CD14-positive monocyte (primary cell): ENCODE data around the gene GP1BA. TPM values are rescaled to one million over a fixed set of nuclear protein-coding genes. Genes with fewer than 3 reads are reported as not detected.

Source experiments
- DNase-seq, 3 donors: peaks; one replicate each; pipeline ENCODE4 v3.0.0-alpha.2; 2011 to 2022
- H2AFZ ChIP-seq: 2 replicates; pipeline ENCODE4 v1.6.0; 2012; ENCODE audit warnings: mild to moderate bottlenecking, low read depth, low read length, inconsistent platforms; ENCODE audit not compliant: insufficient read depth, poor library complexity, severe bottlenecking
- H3K27ac ChIP-seq, 2 donors: 1 replicate in 1 of 2; 2 replicates in 1 of 2; pipeline ENCODE4 v1.5.1; 2012 to 2013; ENCODE audit warnings: low read length in 2 of 2, control low read depth in 1 of 2, inconsistent platforms in 1 of 2, low read depth in 1 of 2, mild to moderate bottlenecking in 1 of 2
- H3K27me3 ChIP-seq, 2 donors: one replicate each; pipeline versions ENCODE4 v1.6.0 to v1.6.1; 2011 to 2013; ENCODE audit warnings: low read length in 2 of 2; ENCODE audit not compliant: control insufficient read depth in 2 of 2, insufficient read depth in 2 of 2
- H3K36me3 ChIP-seq, 2 donors: replicated peaks in 1 of 2; 1 replicate in 1 of 2; 2 replicates in 1 of 2; pipeline versions ENCODE4 v1.5.1 to v1.6.1; 2012 to 2013; ENCODE audit warnings: low read length in 2 of 2, control low read depth in 1 of 2, inconsistent platforms in 1 of 2, mild to moderate bottlenecking in 1 of 2; ENCODE audit not compliant: insufficient read depth in 2 of 2, control insufficient read depth in 1 of 2
- H3K4me1 ChIP-seq, 2 donors: 1 replicate in 1 of 2; 2 replicates in 1 of 2; pipeline versions ENCODE4 v1.5.1 to v1.6.1; 2012 to 2013; ENCODE audit warnings: low read length in 2 of 2, control low read depth in 1 of 2, inconsistent platforms in 1 of 2, mild to moderate bottlenecking in 1 of 2, moderate library complexity in 1 of 2; ENCODE audit not compliant: insufficient read depth in 2 of 2, control insufficient read depth in 1 of 2
- H3K4me2 ChIP-seq: replicated peaks from 2 replicates; pipeline ENCODE3; 2012; ENCODE audit warnings: low read length, moderate library complexity, mild to moderate bottlenecking; ENCODE audit not compliant: poor library complexity, severe bottlenecking; ENCODE audit errors: extremely low read depth
- H3K4me3 ChIP-seq, 3 experiments: fragments of 200-600 bp in 1 of 3; sonication (generic) in 1 of 3; replicated peaks in 1 of 3; 1 replicate in 2 of 3; 2 replicates in 1 of 3; pipeline ENCODE4 v1.5.1; 2011 to 2013; ENCODE audit warnings: low read length in 3 of 3, mild to moderate bottlenecking in 3 of 3, control low read depth in 2 of 3, low read depth in 2 of 3, inconsistent platforms in 1 of 3, moderate library complexity in 1 of 3
- H3K79me2 ChIP-seq: 2 replicates; pipeline ENCODE4 v1.6.0; 2012; ENCODE audit warnings: mild to moderate bottlenecking, control low read depth, inconsistent platforms, low read length, moderate library complexity; ENCODE audit not compliant: insufficient read depth
- H3K9ac ChIP-seq: 2 replicates; pipeline ENCODE4 v1.6.0; 2017; ENCODE audit warnings: low read length, mild to moderate bottlenecking; ENCODE audit not compliant: insufficient read depth, poor library complexity, severe bottlenecking
- H3K9me3 ChIP-seq, 2 donors: replicated peaks in 1 of 2; 1 replicate in 1 of 2; 2 replicates in 1 of 2; pipeline versions ENCODE4 v1.5.1 to v1.6.1; 2012 to 2013; ENCODE audit warnings: low read length in 2 of 2, control low read depth in 1 of 2; ENCODE audit not compliant: control insufficient read depth in 1 of 2, insufficient read depth in 1 of 2
- H4K20me1 ChIP-seq: 2 replicates; pipeline ENCODE4 v1.6.0; 2012; ENCODE audit warnings: mild to moderate bottlenecking, low read length, control low read depth, moderate library complexity; ENCODE audit not compliant: insufficient read depth
- H3K27ac Mint-ChIP-seq, 7 donors: one replicate each; pipeline ENCODE4 v1.8.0; 2020; ENCODE audit warnings: mild to moderate bottlenecking in 7 of 7, mixed read lengths in 7 of 7, moderate library complexity in 6 of 7, inconsistent platforms in 2 of 7
- H3K27me3 Mint-ChIP-seq, 3 donors: one replicate each; pipeline ENCODE4 v1.8.0; 2021 to 2022; ENCODE audit warnings: low read depth in 3 of 3, mild to moderate bottlenecking in 3 of 3, mixed read lengths in 3 of 3, moderate library complexity in 3 of 3, inconsistent platforms in 1 of 3
- H3K36me3 Mint-ChIP-seq, 2 donors: one replicate each; pipeline ENCODE4 v1.8.0; 2020; ENCODE audit warnings: mixed read lengths in 2 of 2, inconsistent platforms in 1 of 2, mild to moderate bottlenecking in 1 of 2
- H3K4me1 Mint-ChIP-seq: one replicate; pipeline ENCODE4 v1.8.0; 2020; ENCODE audit warnings: mild to moderate bottlenecking, mixed read lengths
- H3K4me3 Mint-ChIP-seq, 2 donors: one replicate each; pipeline ENCODE4 v1.8.0; 2020; ENCODE audit warnings: mild to moderate bottlenecking in 2 of 2, mixed read lengths in 2 of 2, moderate library complexity in 1 of 2
- H3K9me3 Mint-ChIP-seq, 7 donors: one replicate each; pipeline ENCODE4 v1.8.0; 2020 to 2022; ENCODE audit warnings: mixed read lengths in 7 of 7, mild to moderate bottlenecking in 6 of 7, moderate library complexity in 6 of 7, inconsistent platforms in 2 of 7
- WGBS: methylation state at CpG from one replicate; pipeline ENCODE4 v1.1.5; 2013; ENCODE audit warnings: missing lambda C conversion rate; ENCODE audit not compliant: insufficient coverage; 5-methylcytosine and 5-hydroxymethylcytosine counted together
- intact Hi-C, 2 donors: fragments of 100-400 bp; cut with micrococcal nuclease; formaldehyde crosslinking; loops; one replicate each; pipeline versions ENCODE4 v1.15.0 to v1.15.1; 2023
- polyA plus RNA-seq, 3 donors: library from polyadenylated mRNA; depleted of rRNA in 1 of 3; unstranded in 2 of 3; stranded (reverse) in 1 of 3; fragments of 300-500 nt in 2 of 3; fragments of >200 nt in 1 of 3; fragmentation: Illumina TruSeq in 2 of 3; gene quantifications; 1 replicate in 2 of 3; 2 replicates in 1 of 3; pipeline ENCODE4 v1.2.3, GENCODE V29; 2012 to 2021
- TF ChIP-seq, protein P1 (sequence below): fragments of 200-600 bp; IDR thresholded peaks from one replicate; pipeline ENCODE4 v1.8.0; 2022; ENCODE audit warnings: antibody characterized with exemption, mild to moderate bottlenecking

The GP1BA gene
- polyA plus RNA-seq, 3 donors, result 0.24 to 0.29 TPM; not detected in 1

GRCh38 chr17:4908301-4908700 is 23.8 kb upstream of the GP1BA start:
- Mint-ChIP-seq H3K9me3 (peaks cover 0 to 2% (median 0%) of the 10 kb centered on the region in 7 donors), H3K4me1 (peaks cover 4% of the 10 kb centered on the region), H3K27me3 (peaks cover 9 to 21% (median 20%) of the 10 kb centered on the region in 3 donors), H3K36me3 (no peaks in the 10 kb centered on the region), H3K27ac (no peak overlapping the region), H3K4me3 (no peak overlapping the region)
- no peaks in the 10 kb centered on the region for H3K36me3 ChIP-seq
- TF ChIP-seq, protein P1, sequence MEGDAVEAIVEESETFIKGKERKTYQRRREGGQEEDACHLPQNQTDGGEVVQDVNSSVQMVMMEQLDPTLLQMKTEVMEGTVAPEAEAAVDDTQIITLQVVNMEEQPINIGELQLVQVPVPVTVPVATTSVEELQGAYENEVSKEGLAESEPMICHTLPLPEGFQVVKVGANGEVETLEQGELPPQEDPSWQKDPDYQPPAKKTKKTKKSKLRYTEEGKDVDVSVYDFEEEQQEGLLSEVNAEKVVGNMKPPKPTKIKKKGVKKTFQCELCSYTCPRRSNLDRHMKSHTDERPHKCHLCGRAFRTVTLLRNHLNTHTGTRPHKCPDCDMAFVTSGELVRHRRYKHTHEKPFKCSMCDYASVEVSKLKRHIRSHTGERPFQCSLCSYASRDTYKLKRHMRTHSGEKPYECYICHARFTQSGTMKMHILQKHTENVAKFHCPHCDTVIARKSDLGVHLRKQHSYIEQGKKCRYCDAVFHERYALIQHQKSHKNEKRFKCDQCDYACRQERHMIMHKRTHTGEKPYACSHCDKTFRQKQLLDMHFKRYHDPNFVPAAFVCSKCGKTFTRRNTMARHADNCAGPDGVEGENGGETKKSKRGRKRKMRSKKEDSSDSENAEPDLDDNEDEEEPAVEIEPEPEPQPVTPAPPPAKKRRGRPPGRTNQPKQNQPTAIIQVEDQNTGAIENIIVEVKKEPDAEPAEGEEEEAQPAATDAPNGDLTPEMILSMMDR, result no peak
- H3K4me3 ChIP-seq, result no peak overlapping the region
- peak overlapping the region; percentile 33 for H2AFZ ChIP-seq
- H3K27ac ChIP-seq, result no peak overlapping the region
- no peaks in the 10 kb centered on the region for H3K79me2 ChIP-seq
- no peaks in the 10 kb centered on the region for H3K27me3 ChIP-seq
- no peak overlapping the region for H3K9ac ChIP-seq
- WGBS, result 83% methylated on average over 10 of the region's 10 CpGs
- intact Hi-C loops, result loop anchor here (2.0 to 10.0 kb wide), 3 partner anchors 79 to 156 kb away; partner anchors contain the start of gene CAMTA2 (in 2 of the 2)
- H3K4me1 ChIP-seq, result peaks cover 12 to 19% of the 10 kb centered on the region in 2 donors
- no peak overlapping the region for H3K4me2 ChIP-seq
- no peaks in the 10 kb centered on the region for H4K20me1 ChIP-seq
- DNase-seq, result no peak
- no peaks in the 10 kb centered on the region for H3K9me3 ChIP-seq

DNA sequence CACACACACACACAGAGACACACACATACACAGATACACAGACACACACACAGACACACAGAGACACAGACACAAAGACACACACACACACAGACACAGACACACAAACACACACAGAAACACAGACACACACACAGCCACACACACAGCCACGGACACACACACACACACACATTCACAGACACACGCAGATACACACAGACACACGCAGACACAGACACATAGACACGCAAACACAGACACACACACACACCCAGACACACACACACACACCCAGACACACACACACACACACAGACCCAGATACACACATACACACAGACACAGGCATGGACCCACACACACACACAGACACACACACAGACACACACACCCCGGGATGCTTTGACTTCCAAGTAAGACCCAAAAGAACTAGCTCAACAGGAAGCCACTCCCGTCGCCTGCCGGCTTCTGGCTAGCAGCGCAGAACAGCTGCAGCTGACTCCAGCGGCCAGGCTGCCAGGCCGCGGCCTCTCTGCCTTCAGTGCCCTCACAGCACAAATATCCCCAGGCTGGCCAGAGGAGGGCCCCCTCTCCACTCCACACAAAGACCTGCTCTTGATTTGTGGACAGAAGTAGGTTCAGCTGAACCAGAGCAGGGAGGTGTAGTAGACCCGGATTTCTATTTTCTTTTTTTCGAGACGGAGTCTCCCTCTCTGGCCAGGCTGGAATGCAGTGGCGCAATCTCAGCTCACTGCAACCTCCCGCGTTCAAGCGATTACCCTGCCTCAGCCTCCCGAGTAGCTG is 23.2 kb upstream of the GP1BA start:
- Mint-ChIP-seq H3K36me3 (no peaks in the 10 kb centered on the region), H3K4me3 (no peak overlapping the region), H3K4me1 (no peaks in the 10 kb centered on the region), H3K27ac (no peak overlapping the region), H3K27me3 (peaks cover 7 to 18% (median 14%) of the 10 kb centered on the region in 3 donors), H3K9me3 (peaks cover 0 to 2% (median 0%) of the 10 kb centered on the region in 7 donors)
- Histone ChIP-seq H3K4me1 (peaks cover 9 to 15% of the 10 kb centered on the region in 2 donors), H4K20me1 (no peaks in the 10 kb centered on the region), H3K27me3 (no peaks in the 10 kb centered on the region), H3K4me2 (peak overlapping the region; percentile 4), H2AFZ (peak overlapping the region; percentile 33), H3K9me3 (no peaks in the 10 kb centered on the region), H3K4me3 (no peak overlapping the region), H3K36me3 (no peaks in the 10 kb centered on the region), H3K27ac (peak overlapping the region in 1 of 2 donors; percentile 33), H3K79me2 (no peaks in the 10 kb centered on the region), H3K9ac (no peak overlapping the region)
- TF ChIP-seq, protein P1, result peak; percentile 88
- intact Hi-C loops, result loop anchor here (2.0 to 10.0 kb wide), 3 partner anchors 78 to 156 kb away; partner anchors contain the start of gene CAMTA2 (in 2 of the 2)
- peak; percentile 80 to 86 (median 85) for DNase-seq
- WGBS, result 34% methylated on average over 16 of the region's 20 CpGs
